Measurements from ENCODE around the gene PBX4. TPM values are rescaled to one million over a fixed set of nuclear protein-coding genes. Genes with fewer than 3 reads are reported as not detected.

Gene PBX4
- total RNA-seq, 1 donor from 2014 or later: 0.93 TPM

DNA sequence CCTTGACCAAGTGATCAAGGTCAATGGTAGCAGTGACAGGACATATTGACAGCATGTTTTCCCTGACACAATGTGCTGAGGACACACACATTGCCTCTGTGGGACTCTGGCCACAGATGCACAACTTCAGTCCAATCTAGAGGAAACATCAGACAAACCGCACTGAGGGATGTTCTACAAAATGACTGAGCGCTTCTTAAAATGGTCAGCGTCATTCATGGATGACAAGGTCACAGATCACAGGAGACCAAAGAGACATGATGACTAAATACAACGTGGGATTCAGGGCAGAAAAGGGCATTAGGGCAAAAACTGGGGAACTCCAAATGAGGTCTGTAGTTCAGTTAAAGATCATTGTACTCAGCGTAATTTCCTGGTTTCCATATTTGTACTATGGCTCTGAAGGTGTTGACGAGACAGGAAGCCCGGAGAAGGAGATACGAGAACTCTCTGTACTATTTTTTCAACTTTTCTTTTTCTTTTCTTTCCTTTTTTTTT is 20.6 kb downstream of the PBX4 start:
- Histone ChIP-seq H3K36me3 (ENCODE audit: insufficient read depth, low read length) (no peaks in the 10 kb centered on the region), H3K27ac (ENCODE audit: low read depth, low read length) (no peak overlapping the region), H3K9ac (ENCODE audit: low read length) (no peak overlapping the region), H3K79me2 (ENCODE audit: insufficient read depth, low read length) (no peaks in the 10 kb centered on the region), H2AFZ (ENCODE audit: low read depth, low read length) (no peak overlapping the region), H3K27me3 (ENCODE audit: insufficient read depth, low read length) (no peaks in the 10 kb centered on the region), H4K20me1 (ENCODE audit: insufficient read depth, low read length) (no peaks in the 10 kb centered on the region), H3K4me2 (ENCODE audit: low read length) (no peak overlapping the region), H3K9me3 (ENCODE audit: insufficient read depth, low read depth, low read length) (no peaks in the 10 kb centered on the region), H3K4me3 (ENCODE audit: insufficient read depth, low read depth, low read length) (no peak overlapping the region), H3K4me1 (ENCODE audit: insufficient read depth, low read length) (no peaks in the 10 kb centered on the region)
- FAIRE-seq (no peak), DNase-seq (ENCODE audit: low read depth) (no peak)
- no peak for TF ChIP-seq EZH2 (IDR thresholded peaks at IDR 0.05; ENCODE audit: insufficient read depth, low read length)
- Mint-ChIP-seq H3K9me3 (ENCODE audit: unreplicated experiment) (no peaks in the 10 kb centered on the region), H3K27ac (ENCODE audit: unreplicated experiment) (no peak overlapping the region), H3K27me3 (ENCODE audit: low read depth, unreplicated experiment) (no peaks in the 10 kb centered on the region), H3K36me3 (ENCODE audit: low read depth, unreplicated experiment) (no peaks in the 10 kb centered on the region), H3K4me3 (ENCODE audit: unreplicated experiment) (no peak overlapping the region), H3K4me1 (ENCODE audit: low read depth, unreplicated experiment) (peaks cover 4% of the 10 kb centered on the region)

DNA sequence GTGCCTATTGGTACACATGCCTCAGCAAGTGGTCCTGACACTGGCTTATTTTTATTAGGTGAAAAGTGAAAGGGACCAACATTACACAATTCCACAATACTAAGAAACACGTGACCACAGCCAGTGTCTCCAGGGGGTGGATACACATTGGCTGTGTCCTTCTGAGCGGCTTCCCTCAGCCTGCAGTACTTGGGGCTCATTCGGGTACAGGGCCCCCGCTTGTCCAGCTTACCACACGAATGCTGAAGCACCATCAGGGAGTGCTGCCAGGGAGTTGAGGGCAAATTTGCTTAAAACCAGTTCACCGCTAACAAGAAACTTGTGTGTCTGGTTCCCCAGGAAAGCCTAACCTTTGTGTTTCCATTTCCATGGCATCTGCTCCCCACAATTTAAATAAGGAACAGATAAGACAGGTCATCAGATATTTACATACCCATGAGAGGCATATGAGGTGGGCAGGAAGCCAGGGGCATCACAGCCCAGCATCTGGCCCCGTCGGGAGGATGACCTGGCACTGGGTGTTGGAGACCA is 23.3 kb downstream of the PBX4 start:
- Histone ChIP-seq H3K9ac (ENCODE audit: low read length) (no peak overlapping the region), H2AFZ (ENCODE audit: low read depth, low read length) (no peak overlapping the region)

DNA sequence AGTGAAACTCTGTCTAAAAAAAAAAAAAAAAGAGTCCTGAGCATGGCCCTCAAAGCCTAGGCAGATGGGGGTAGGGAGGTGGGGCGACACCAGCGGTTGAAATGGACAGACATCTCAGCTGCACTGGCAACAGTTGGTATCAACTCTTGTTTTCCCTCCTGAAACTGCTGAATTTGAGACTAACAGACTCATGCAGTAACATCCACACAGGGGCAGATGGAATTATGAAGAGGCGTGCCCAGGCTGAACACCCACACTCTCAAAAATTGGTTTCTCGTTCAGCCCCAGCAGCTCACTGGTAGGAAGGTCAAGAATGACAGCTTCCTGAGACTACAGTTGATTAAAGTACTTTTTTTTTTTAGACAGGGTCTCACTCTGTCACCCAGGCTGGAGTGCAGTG is 24.1 kb downstream of the PBX4 start:
- Histone ChIP-seq H3K9ac (ENCODE audit: low read length) (no peak overlapping the region), H3K4me3 (ENCODE audit: insufficient read depth, low read depth, low read length) (no peak overlapping the region), H3K27me3 (ENCODE audit: insufficient read depth, low read length) (no peaks in the 10 kb centered on the region), H3K4me1 (ENCODE audit: insufficient read depth, low read length) (peaks cover 10% of the 10 kb centered on the region), H3K36me3 (ENCODE audit: insufficient read depth, low read length) (no peaks in the 10 kb centered on the region), H2AFZ (ENCODE audit: low read depth, low read length) (no peak overlapping the region), H3K9me3 (ENCODE audit: insufficient read depth, low read depth, low read length) (no peaks in the 10 kb centered on the region), H3K79me2 (ENCODE audit: insufficient read depth, low read length) (no peaks in the 10 kb centered on the region), H3K27ac (ENCODE audit: low read depth, low read length) (no peak overlapping the region), H4K20me1 (ENCODE audit: insufficient read depth, low read length) (no peaks in the 10 kb centered on the region), H3K4me2 (ENCODE audit: low read length) (no peak overlapping the region)
- no peak for DNase-seq (ENCODE audit: low read depth)
- H3K9me3 Mint-ChIP-seq (ENCODE audit: unreplicated experiment): peaks cover 2% of the 10 kb centered on the region
- H3K4me3 Mint-ChIP-seq (ENCODE audit: unreplicated experiment): no peak overlapping the region
- no peaks in the 10 kb centered on the region for H3K27me3 Mint-ChIP-seq (ENCODE audit: low read depth, unreplicated experiment)
- H3K36me3 Mint-ChIP-seq (ENCODE audit: low read depth, unreplicated experiment): no peaks in the 10 kb centered on the region
- TF ChIP-seq EZH2 (IDR thresholded peaks at IDR 0.05; ENCODE audit: insufficient read depth, low read length): no peak
- TF ChIP-seq, protein P1, sequence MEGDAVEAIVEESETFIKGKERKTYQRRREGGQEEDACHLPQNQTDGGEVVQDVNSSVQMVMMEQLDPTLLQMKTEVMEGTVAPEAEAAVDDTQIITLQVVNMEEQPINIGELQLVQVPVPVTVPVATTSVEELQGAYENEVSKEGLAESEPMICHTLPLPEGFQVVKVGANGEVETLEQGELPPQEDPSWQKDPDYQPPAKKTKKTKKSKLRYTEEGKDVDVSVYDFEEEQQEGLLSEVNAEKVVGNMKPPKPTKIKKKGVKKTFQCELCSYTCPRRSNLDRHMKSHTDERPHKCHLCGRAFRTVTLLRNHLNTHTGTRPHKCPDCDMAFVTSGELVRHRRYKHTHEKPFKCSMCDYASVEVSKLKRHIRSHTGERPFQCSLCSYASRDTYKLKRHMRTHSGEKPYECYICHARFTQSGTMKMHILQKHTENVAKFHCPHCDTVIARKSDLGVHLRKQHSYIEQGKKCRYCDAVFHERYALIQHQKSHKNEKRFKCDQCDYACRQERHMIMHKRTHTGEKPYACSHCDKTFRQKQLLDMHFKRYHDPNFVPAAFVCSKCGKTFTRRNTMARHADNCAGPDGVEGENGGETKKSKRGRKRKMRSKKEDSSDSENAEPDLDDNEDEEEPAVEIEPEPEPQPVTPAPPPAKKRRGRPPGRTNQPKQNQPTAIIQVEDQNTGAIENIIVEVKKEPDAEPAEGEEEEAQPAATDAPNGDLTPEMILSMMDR (IDR thresholded peaks at IDR 0.05; ENCODE audit: insufficient read depth, low read depth, low read length): no peak
- no peak for FAIRE-seq
- peaks cover 9% of the 10 kb centered on the region for H3K4me1 Mint-ChIP-seq (ENCODE audit: low read depth, unreplicated experiment)
- H3K27ac Mint-ChIP-seq (ENCODE audit: unreplicated experiment): no peak overlapping the region

More for the DNA sequence above, 23.3 kb downstream of the PBX4 start:
- Mint-ChIP-seq H3K27me3 (ENCODE audit: low read depth, unreplicated experiment) (no peaks in the 10 kb centered on the region), H3K9me3 (ENCODE audit: unreplicated experiment) (peaks cover 2% of the 10 kb centered on the region), H3K4me1 (ENCODE audit: low read depth, unreplicated experiment) (peaks cover 9% of the 10 kb centered on the region), H3K27ac (ENCODE audit: unreplicated experiment) (no peak overlapping the region), H3K4me3 (ENCODE audit: unreplicated experiment) (no peak overlapping the region), H3K36me3 (ENCODE audit: low read depth, unreplicated experiment) (no peaks in the 10 kb centered on the region)
- H3K79me2 ChIP-seq (ENCODE audit: insufficient read depth, low read length): no peaks in the 10 kb centered on the region
- H3K27me3 ChIP-seq (ENCODE audit: insufficient read depth, low read length): no peaks in the 10 kb centered on the region
- no peaks in the 10 kb centered on the region for H4K20me1 ChIP-seq (ENCODE audit: insufficient read depth, low read length)
- no peak overlapping the region for H3K4me2 ChIP-seq (ENCODE audit: low read length)
- FAIRE-seq (no peak), DNase-seq (ENCODE audit: low read depth) (no peak)
- H3K36me3 ChIP-seq (ENCODE audit: insufficient read depth, low read length): no peaks in the 10 kb centered on the region
- H3K4me1 ChIP-seq (ENCODE audit: insufficient read depth, low read length): peaks cover 10% of the 10 kb centered on the region
- no peak overlapping the region for H3K4me3 ChIP-seq (ENCODE audit: insufficient read depth, low read depth, low read length)
- H3K27ac ChIP-seq (ENCODE audit: low read depth, low read length): no peak overlapping the region
- no peaks in the 10 kb centered on the region for H3K9me3 ChIP-seq (ENCODE audit: insufficient read depth, low read depth, low read length)
- TF ChIP-seq EZH2 (IDR thresholded peaks at IDR 0.05; ENCODE audit: insufficient read depth, low read length): no peak
- TF ChIP-seq, protein P1 (IDR thresholded peaks at IDR 0.05; ENCODE audit: insufficient read depth, low read depth, low read length): no peak

All from astrocyte (in vitro differentiated cells and primary cell).